BLaER1 (cell line): ENCODE results near the gene MBNL2.

Experiments
- H3K27ac ChIP-seq: shearing (Covaris generic); formaldehyde crosslinking; 2 replicates; pipeline ENCODE4 v1.8.1; 2022
- H3K27me3 ChIP-seq: shearing (Covaris generic); formaldehyde crosslinking; 2 replicates; pipeline ENCODE4 v1.8.1; 2022
- H3K36me3 ChIP-seq: shearing (Covaris generic); formaldehyde crosslinking; 2 replicates; pipeline ENCODE4 v1.8.1; 2022
- H3K4me1 ChIP-seq: shearing (Covaris generic); formaldehyde crosslinking; 2 replicates; pipeline ENCODE4 v1.8.1; 2022
- H3K4me2 ChIP-seq: shearing (Covaris generic); formaldehyde crosslinking; 2 replicates; pipeline ENCODE4 v1.8.1; 2022
- H3K4me3 ChIP-seq: shearing (Covaris generic); formaldehyde crosslinking; 2 replicates; pipeline ENCODE4 v1.8.1; 2022
- H3K9ac ChIP-seq: shearing (Covaris generic); formaldehyde crosslinking; 2 replicates; pipeline ENCODE4 v1.8.1; 2022
- H3K9me3 ChIP-seq: shearing (Covaris generic); formaldehyde crosslinking; 2 replicates; pipeline ENCODE4 v1.8.1; 2022
- H4K20me1 ChIP-seq: shearing (Covaris generic); formaldehyde crosslinking; 2 replicates; pipeline ENCODE4 v1.8.1; 2022
- Cebpa-rat ChIP-seq: shearing (Covaris generic); IDR thresholded peaks from 2 replicates; pipeline ENCODE4 v1.8.1; 2022

Gene MBNL2

GRCh38 chr13:97437729-97438128 is 215.6 kb downstream of the MBNL2 start:
- no peak for TF ChIP-seq Cebpa-rat
- H3K36me3 ChIP-seq = peaks cover 11% of the 10 kb centered on the region; the same call in 1 of the 2 replicates
- H3K4me1 ChIP-seq = peaks cover 21% of the 10 kb centered on the region
- no peak overlapping the region for H3K9ac ChIP-seq
- H3K27me3 ChIP-seq = no peaks in the 10 kb centered on the region
- H4K20me1 ChIP-seq = peaks cover 32% of the 10 kb centered on the region
- no peak overlapping the region for H3K4me2 ChIP-seq
- H3K4me3 ChIP-seq = no peak overlapping the region
- no peaks in the 10 kb centered on the region for H3K9me3 ChIP-seq
- H3K27ac ChIP-seq = no peak overlapping the region

- no peak overlapping the region for H3K4me3 ChIP-seq
- TF ChIP-seq Cebpa-rat = no peak
- no peak overlapping the region for H3K4me2 ChIP-seq
- no peak overlapping the region for H3K9ac ChIP-seq
- no peak overlapping the region for H3K27ac ChIP-seq
- peaks cover 21% of the 10 kb centered on the region for H3K4me1 ChIP-seq
- no peaks in the 10 kb centered on the region for H3K9me3 ChIP-seq
- peaks cover 16% of the 10 kb centered on the region for H3K36me3 ChIP-seq
- no peaks in the 10 kb centered on the region for H3K27me3 ChIP-seq
- peaks cover 32% of the 10 kb centered on the region for H4K20me1 ChIP-seq
Measured at GRCh38 chr13:97438856-97439595, 216.9 kb downstream of the MBNL2 start.

DNA sequence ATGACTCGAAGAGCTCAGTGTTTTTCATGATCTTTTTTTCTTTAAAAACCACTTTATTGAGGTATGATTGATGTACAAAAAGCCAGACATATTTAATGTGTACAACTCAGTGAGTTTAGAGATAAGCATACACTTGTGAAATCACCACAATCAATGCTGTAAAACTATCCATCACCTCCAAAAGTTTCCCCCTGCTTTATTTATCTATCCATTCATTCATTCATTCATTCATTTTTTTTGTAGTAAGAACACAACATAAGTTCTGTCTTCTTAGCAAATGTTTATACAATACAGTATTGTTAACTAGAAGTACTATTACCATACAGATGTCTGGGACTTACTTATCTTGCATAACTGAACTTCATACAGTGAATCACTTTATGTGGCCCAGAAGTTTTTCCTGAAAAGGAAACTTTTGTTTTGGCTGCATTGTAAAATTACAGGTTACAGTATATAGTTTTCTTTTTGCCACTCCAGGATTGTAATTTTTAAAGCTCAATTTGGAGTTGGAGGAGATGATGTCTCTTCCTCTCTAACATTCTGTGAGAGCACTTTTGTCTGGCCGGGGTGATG is 218.6 kb downstream of the MBNL2 start:
- peaks cover 17% of the 10 kb centered on the region for H3K4me1 ChIP-seq
- no peak overlapping the region for H3K9ac ChIP-seq
- no peak overlapping the region for H3K4me3 ChIP-seq
- TF ChIP-seq Cebpa-rat = no peak
- H3K9me3 ChIP-seq = no peaks in the 10 kb centered on the region
- no peak overlapping the region for H3K4me2 ChIP-seq
- H3K27ac ChIP-seq = no peak overlapping the region
- H3K36me3 ChIP-seq = peaks cover 16% of the 10 kb centered on the region
- H4K20me1 ChIP-seq = peaks cover 31% of the 10 kb centered on the region
- no peaks in the 10 kb centered on the region for H3K27me3 ChIP-seq

- TF ChIP-seq Cebpa-rat = no peak
- peaks cover 17% of the 10 kb centered on the region for H3K36me3 ChIP-seq
- H3K4me3 ChIP-seq = no peak overlapping the region
- H3K4me1 ChIP-seq = peaks cover 10% of the 10 kb centered on the region
- H3K9me3 ChIP-seq = no peaks in the 10 kb centered on the region
- H3K27me3 ChIP-seq = no peaks in the 10 kb centered on the region
- H3K4me2 ChIP-seq = no peak overlapping the region
- H3K27ac ChIP-seq = no peak overlapping the region
- peaks cover 26% of the 10 kb centered on the region for H4K20me1 ChIP-seq
- no peak overlapping the region for H3K9ac ChIP-seq
Measured at GRCh38 chr13:97441368-97441767, 219.2 kb downstream of the MBNL2 start.
